Caco-2 (cell line): Measurements from ENCODE around the gene AKAP8L. TPM values are rescaled to one million over a fixed set of nuclear protein-coding genes. Genes with fewer than 3 reads are reported as not detected.
"Not testable (repeated sequence)": the region's sequence is repeated elsewhere in the genome, so short reads cannot be mapped to it uniquely, and the experiment has no call there.

ENCODE experiments used
- BruUV-seq: library from RNA; stranded (reverse); fragments of 400-500 nt; replicated peaks from 2 replicates; lab custom pipeline; 2021; lab: Mats Ljungman, UMichigan
- CTCF ChIA-PET: fragments of 300-600 bp; sonication (Branson Sonifier 250); formaldehyde crosslinking; loops from one replicate; lab custom pipeline; 2022; ENCODE audit warnings: antibody characterized with exemption; lab: Charles Lee
- POLR2A ChIA-PET: fragments of 300-600 bp; sonication (Branson Sonifier 250); formaldehyde crosslinking; loops from one replicate; lab custom pipeline; 2022; ENCODE audit warnings: antibody characterized with exemption; lab: Charles Lee
- DNase-seq, 2 experiments: peaks; one replicate each; pipeline versions ENCODE4 v3.0.0 to v3.0.0-alpha.2; 2020 to 2022
- H3K27me3 ChIP-seq: replicated peaks from 2 replicates; pipeline ENCODE4 v1.6.0; 2011; ENCODE audit warnings: low read length; ENCODE audit not compliant: control insufficient read depth, insufficient read depth
- H3K36me3 ChIP-seq: 2 replicates; pipeline ENCODE4 v1.5.1; 2011; ENCODE audit warnings: low read length; ENCODE audit not compliant: control insufficient read depth, insufficient read depth
- H3K4me1 ChIP-seq: fragments of 250-450 bp; sonication (Bioruptor Pico); 2 replicates; pipeline ENCODE4 v1.5.1; 2020; ENCODE audit warnings: mild to moderate bottlenecking
- H3K4me3 ChIP-seq: 2 replicates; pipeline ENCODE4 v1.5.1; 2011; ENCODE audit warnings: low read depth, mild to moderate bottlenecking, control low read depth, low read length
- H3K9me3 ChIP-seq: fragments of 250-450 bp; sonication (Bioruptor Pico); 2 replicates; pipeline ENCODE4 v1.5.1; 2020; ENCODE audit warnings: mild to moderate bottlenecking, moderate library complexity
- H3K27ac Mint-ChIP-seq: one replicate; pipeline ENCODE4 v1.8.0; 2022; ENCODE audit warnings: mixed read lengths; ENCODE audit not compliant: unreplicated experiment
- H3K27me3 Mint-ChIP-seq: one replicate; pipeline ENCODE4 v1.8.0; 2022; ENCODE audit warnings: mixed read lengths; ENCODE audit not compliant: insufficient read depth, unreplicated experiment
- H3K36me3 Mint-ChIP-seq: one replicate; pipeline ENCODE4 v1.8.0; 2022; ENCODE audit warnings: mild to moderate bottlenecking, mixed read lengths; ENCODE audit not compliant: insufficient read depth, unreplicated experiment
- H3K4me1 Mint-ChIP-seq: one replicate; pipeline ENCODE4 v1.8.0; 2022; ENCODE audit warnings: low read depth, mixed read lengths; ENCODE audit not compliant: unreplicated experiment
- H3K4me3 Mint-ChIP-seq: one replicate; pipeline ENCODE4 v1.8.0; 2022; ENCODE audit warnings: mild to moderate bottlenecking, moderate library complexity, mixed read lengths; ENCODE audit not compliant: unreplicated experiment
- H3K9me3 Mint-ChIP-seq: one replicate; pipeline ENCODE4 v1.8.0; 2022; ENCODE audit warnings: mixed read lengths; ENCODE audit not compliant: unreplicated experiment
- CTCF ChIP-seq, 2 experiments: fragments of 200-600 bp in 1 of 2; IDR thresholded peaks; 1 replicate in 1 of 2; 2 replicates in 1 of 2; pipeline versions ENCODE4 v1.5.1 to v1.8.0; 2011 to 2022; ENCODE audit warnings: antibody characterized with exemption in 1 of 2, control low read depth in 1 of 2, inconsistent platforms in 1 of 2, low read depth in 1 of 2, low read length in 1 of 2, mild to moderate bottlenecking in 1 of 2, moderate library complexity in 1 of 2; ENCODE audit not compliant: insufficient read depth in 1 of 2, severe bottlenecking in 1 of 2, unreplicated experiment in 1 of 2
- intact Hi-C: fragments of 100-400 bp; cut with micrococcal nuclease; formaldehyde crosslinking; loops from one replicate; pipeline ENCODE4 v1.10.0; 2022; ENCODE audit not compliant: unreplicated experiment
- total RNA-seq: library from RNA; stranded (reverse); gene quantifications from 2 replicates; pipeline ENCODE4 v1.2.3, GENCODE V29; 2022

Gene AKAP8L
- total RNA-seq, 1 experiment from 2014 or later, result 112 TPM

GRCh38 chr19:15368051-15368632 lies 50.6 kb downstream of the AKAP8L start:
- ChIA-PET POLR2A (no interaction called here), CTCF (no interaction called here)
- Histone ChIP-seq H3K27me3 (no peaks in the 10 kb centered on the region), H3K4me3 (no peak overlapping the region), H3K9me3 (no peaks in the 10 kb centered on the region), H3K36me3 (peaks cover 7% of the 10 kb centered on the region), H3K4me1 (no peaks in the 10 kb centered on the region)
- no peak for TF ChIP-seq CTCF (IDR thresholded peaks at IDR 0.05; ENCODE audit: insufficient read depth in 1 of 2, low read depth in 1 of 2, low read length in 1 of 2, severe bottlenecking in 1 of 2, unreplicated experiment in 1 of 2)
- H3K27me3 Mint-ChIP-seq, result no peaks in the 10 kb centered on the region
- intact Hi-C loops, result no loop called here
- no peak overlapping the region for H3K4me3 Mint-ChIP-seq
- no peaks in the 10 kb centered on the region for H3K9me3 Mint-ChIP-seq
- no TSS peak for BruUV-seq
- H3K36me3 Mint-ChIP-seq, result peaks cover 91% of the 10 kb centered on the region
- H3K4me1 Mint-ChIP-seq, result no peaks in the 10 kb centered on the region
- DNase-seq, result no peak
- H3K27ac Mint-ChIP-seq, result no peak overlapping the region

- Mint-ChIP-seq H3K36me3 (peaks cover 90% of the 10 kb centered on the region), H3K4me3 (no peak overlapping the region), H3K4me1 (no peaks in the 10 kb centered on the region), H3K27ac (no peak overlapping the region), H3K9me3 (no peaks in the 10 kb centered on the region), H3K27me3 (no peaks in the 10 kb centered on the region)
- intact Hi-C loops, result no loop called here
- ChIA-PET POLR2A (no interaction called here), CTCF (no interaction called here)
- Histone ChIP-seq H3K27me3 (no peaks in the 10 kb centered on the region), H3K4me1 (no peaks in the 10 kb centered on the region), H3K9me3 (no peaks in the 10 kb centered on the region), H3K4me3 (no peak overlapping the region), H3K36me3 (peaks cover 7% of the 10 kb centered on the region)
- TF ChIP-seq CTCF (IDR thresholded peaks at IDR 0.05; ENCODE audit: insufficient read depth in 1 of 2, low read depth in 1 of 2, low read length in 1 of 2, severe bottlenecking in 1 of 2, unreplicated experiment in 1 of 2), result no peak
- no TSS peak for BruUV-seq
- no peak for DNase-seq
Observed at GRCh38 chr19:15367439-15367838, 51.3 kb downstream of the AKAP8L start.

- H3K4me3 Mint-ChIP-seq, result no peak overlapping the region
- no peaks in the 10 kb centered on the region for H3K9me3 ChIP-seq
- no peaks in the 10 kb centered on the region for H3K9me3 Mint-ChIP-seq
- no peaks in the 10 kb centered on the region for H3K4me1 ChIP-seq
- no peak for DNase-seq
- no peaks in the 10 kb centered on the region for H3K4me1 Mint-ChIP-seq
- no peak for TF ChIP-seq CTCF (IDR thresholded peaks at IDR 0.05; ENCODE audit: insufficient read depth in 1 of 2, low read depth in 1 of 2, low read length in 1 of 2, severe bottlenecking in 1 of 2, unreplicated experiment in 1 of 2)
- CTCF ChIA-PET, result no interaction called here
- intact Hi-C loops, result no loop called here
- H3K36me3 ChIP-seq, result peaks cover 4% of the 10 kb centered on the region
- H3K27me3 Mint-ChIP-seq, result no peaks in the 10 kb centered on the region
- H3K4me3 ChIP-seq, result no peak overlapping the region
- H3K27me3 ChIP-seq, result no peaks in the 10 kb centered on the region
- no TSS peak for BruUV-seq
- H3K36me3 Mint-ChIP-seq, result peaks cover 90% of the 10 kb centered on the region
- POLR2A ChIA-PET, result interaction anchor here (0.6 kb wide), 2 partner anchors 27 to 304 kb away, joined by 3 read pairs; no protein-coding TSS in a partner anchor
- no peak overlapping the region for H3K27ac Mint-ChIP-seq
Observed at GRCh38 chr19:15365264-15365663, 53.5 kb downstream of the AKAP8L start.

GRCh38 chr19:15363791-15364190 lies 55.0 kb downstream of the AKAP8L start:
- peaks cover 95% of the 10 kb centered on the region for H3K36me3 Mint-ChIP-seq
- H3K27me3 ChIP-seq, POLR2A ChIA-PET, H3K36me3 ChIP-seq, H3K9me3 Mint-ChIP-seq, CTCF ChIA-PET, BruUV-seq, H3K9me3 ChIP-seq, H3K27ac Mint-ChIP-seq, H3K27me3 Mint-ChIP-seq, H3K4me1 ChIP-seq, intact Hi-C loops, H3K4me3 Mint-ChIP-seq, H3K4me3 ChIP-seq, H3K4me1 Mint-ChIP-seq, DNase-seq: not testable (repeated sequence)

GRCh38 chr19:15363048-15363447 lies 55.7 kb downstream of the AKAP8L start:
- H3K9me3 Mint-ChIP-seq, H3K27me3 Mint-ChIP-seq, intact Hi-C loops, DNase-seq, H3K27me3 ChIP-seq, H3K4me1 Mint-ChIP-seq, BruUV-seq, H3K4me3 ChIP-seq, H3K9me3 ChIP-seq, H3K36me3 ChIP-seq, H3K4me3 Mint-ChIP-seq, POLR2A ChIA-PET, H3K4me1 ChIP-seq, H3K27ac Mint-ChIP-seq, CTCF ChIA-PET: not testable (repeated sequence)
- H3K36me3 Mint-ChIP-seq, result peaks cover 95% of the 10 kb centered on the region
